Measurements from ENCODE around the gene MOB3A. TPM values are rescaled to one million over a fixed set of nuclear protein-coding genes. Genes with fewer than 3 reads are reported as not detected.

MOB3A gene
- total and polyA plus RNA-seq, 4 donors: 3.4 to 8.7 (median 6.5) TPM

- H3K36me3 ChIP-seq (ENCODE audit: control insufficient read depth in 4 of 4, insufficient read depth in 3 of 4, low read depth in 1 of 4, low read length in 3 of 4): peaks cover 6 to 32% (median 19%) of the 10 kb centered on the region in 4 donors
- DNase-seq (ENCODE audit: low spot score): peak; percentile 34
- no peaks in the 10 kb centered on the region for H3K9me3 ChIP-seq (ENCODE audit: control insufficient read depth in 4 of 4, low read length in 3 of 4)
- peak overlapping the region; percentile 87 to 92 for H3K27ac ChIP-seq (ENCODE audit: low read depth in 1 of 2, low read length in 2 of 2)
- H3K4me3 ChIP-seq (ENCODE audit: low read depth in 1 of 3, low read length in 3 of 3): peak overlapping the region in 1 of 3 donors; percentile 51
- no peaks in the 10 kb centered on the region for H3K27me3 ChIP-seq (ENCODE audit: control insufficient read depth in 4 of 4, insufficient read depth in 4 of 4, low read length in 3 of 4)
- H3K4me1 ChIP-seq (ENCODE audit: control insufficient read depth in 4 of 4, insufficient read depth in 4 of 4, low read length in 3 of 4): peaks cover 29 to 58% (median 52%) of the 10 kb centered on the region in 4 donors
- 60% methylated on average over 6 of the region's 6 CpGs for WGBS
- peak overlapping the region; percentile 1 to 15 for H3K9ac ChIP-seq (ENCODE audit: low read depth in 1 of 2, low read length in 2 of 2)
- no peak for TF ChIP-seq HNF4G (IDR thresholded peaks at IDR 0.05)
- TF ChIP-seq ATF3 (IDR thresholded peaks at IDR 0.05): no peak
- TF ChIP-seq MAX (IDR thresholded peaks at IDR 0.05): no peak
- TF ChIP-seq FOXA2 (IDR thresholded peaks at IDR 0.05): no peak
- no peak for TF ChIP-seq TAF1 (conservative IDR thresholded peaks at IDR 0.05)
- TF ChIP-seq EGR1 (IDR thresholded peaks at IDR 0.05; ENCODE audit: low read depth in 2 of 2): no peak
- no peak for TF ChIP-seq JUND (IDR thresholded peaks at IDR 0.05)
- no peak for TF ChIP-seq YY1 (IDR thresholded peaks at IDR 0.05)
- no peak for TF ChIP-seq REST (IDR thresholded peaks at IDR 0.05)
- no peak for TF ChIP-seq SP1 (IDR thresholded peaks at IDR 0.05)
- no peak for TF ChIP-seq GABPA (IDR thresholded peaks at IDR 0.05 in 1 of 2, conservative IDR thresholded peaks at IDR 0.05 in 1 of 2)
- no peak for TF ChIP-seq ZBTB33 (IDR thresholded peaks at IDR 0.05)
- no peak for TF ChIP-seq HNF4A (conservative IDR thresholded peaks at IDR 0.05)
- TF ChIP-seq RXRA (IDR thresholded peaks at IDR 0.05): no peak
- no peak for TF ChIP-seq CTCF (IDR thresholded peaks at IDR 0.05; ENCODE audit: low read depth, low read length, missing input control)
- TF ChIP-seq FOXA1 (IDR thresholded peaks at IDR 0.05): no peak
Measured at GRCh38 chr19:2041433-2041682, 54.8 kb downstream of the MOB3A start.
